CD4-positive, alpha-beta T cell (primary cell): Measurements from ENCODE around the gene CDH22. TPM values are rescaled to one million over a fixed set of nuclear protein-coding genes. Genes with fewer than 3 reads are reported as not detected.

Source experiments
- ATAC-seq: fragments of 200-7000 bp; cut with Tn5 transposase; one replicate; pipeline ENCODE4 v1.10.0; 2022; ENCODE audit warnings: mild to moderate bottlenecking; ENCODE audit not compliant: poor library complexity
- CTCF ChIA-PET: fragments of 350-600 bp; sonication (Branson Sonifier 250); formaldehyde crosslinking; loops from one replicate; lab custom pipeline; 2021; ENCODE audit warnings: antibody characterized with exemption, inconsistent platforms; lab: Charles Lee
- POLR2A ChIA-PET: fragments of 350-600 bp; sonication (Branson Sonifier 250); formaldehyde crosslinking; loops from one replicate; lab custom pipeline; 2021; ENCODE audit warnings: antibody characterized with exemption, inconsistent platforms; lab: Charles Lee
- DNase-seq, 14 experiments: peaks; one replicate each; pipeline ENCODE4 v3.0.0-alpha.2; 2013 to 2020; ENCODE audit warnings: mixed read lengths in 2 of 14
- H3K27ac ChIP-seq, 2 donors: one replicate each; pipeline versions ENCODE4 v1.5.1 to v1.7.0; 2013; ENCODE audit warnings: low read length in 2 of 2, low read depth in 1 of 2, mild to moderate bottlenecking in 1 of 2
- H3K27me3 ChIP-seq, 2 experiments: 1 replicate in 1 of 2; 2 replicates in 1 of 2; pipeline versions ENCODE4 v1.6.1 to v1.7.0; 2013; ENCODE audit warnings: low read length in 2 of 2, control low read depth in 1 of 2, mild to moderate bottlenecking in 1 of 2, moderate library complexity in 1 of 2; ENCODE audit not compliant: insufficient read depth in 2 of 2, control insufficient read depth in 1 of 2
- H3K36me3 ChIP-seq: one replicate; pipeline ENCODE4 v1.6.1; 2013; ENCODE audit warnings: low read length, control low read depth; ENCODE audit not compliant: insufficient read depth
- H3K4me1 ChIP-seq: one replicate; pipeline ENCODE4 v1.6.1; 2013; ENCODE audit warnings: low read length, control low read depth; ENCODE audit not compliant: insufficient read depth
- H3K4me3 ChIP-seq: one replicate; pipeline ENCODE4 v1.5.1; 2013; ENCODE audit warnings: mild to moderate bottlenecking, low read length, moderate library complexity
- H3K9me3 ChIP-seq, 2 experiments: 1 replicate in 1 of 2; 2 replicates in 1 of 2; pipeline versions ENCODE4 v1.6.1 to v1.7.0; 2013; ENCODE audit warnings: low read length in 2 of 2, mild to moderate bottlenecking in 2 of 2, control low read depth in 1 of 2, moderate library complexity in 1 of 2; ENCODE audit not compliant: control insufficient read depth in 1 of 2, insufficient read depth in 1 of 2
- H3K27ac Mint-ChIP-seq: one replicate; pipeline ENCODE4 v1.8.0; 2020; ENCODE audit warnings: mixed read lengths
- H3K27me3 Mint-ChIP-seq: one replicate; pipeline ENCODE4 v1.8.0; 2021; ENCODE audit warnings: mixed read lengths
- H3K36me3 Mint-ChIP-seq: one replicate; pipeline ENCODE4 v1.8.0; 2021; ENCODE audit warnings: low read depth, mixed read lengths
- H3K4me1 Mint-ChIP-seq: one replicate; pipeline ENCODE4 v1.8.0; 2021; ENCODE audit warnings: low read depth, mixed read lengths
- H3K4me3 Mint-ChIP-seq: one replicate; pipeline ENCODE4 v1.8.0; 2020; ENCODE audit warnings: mild to moderate bottlenecking, mixed read lengths
- H3K9me3 Mint-ChIP-seq: one replicate; pipeline ENCODE4 v1.8.0; 2020; ENCODE audit warnings: mixed read lengths
- intact Hi-C, 2 experiments: fragments of 100-400 bp; cut with DNase I in 1 of 2; cut with micrococcal nuclease in 1 of 2; formaldehyde crosslinking; loops; one replicate each; pipeline versions ENCODE4 v1.15.1 to v1.9.0; 2023 to 2025; cut with DNase I, micrococcal nuclease
- total RNA-seq, 174 experiments: library from RNA in 2 of 174; stranded (reverse) in 2 of 174; gene quantifications; one replicate each; pipeline ENCODE4 v1.2.3 and lab custom pipeline; 2021 to 2026
- TF ChIP-seq, protein P1 (sequence below): fragments of 200-600 bp; IDR thresholded peaks from one replicate; pipeline ENCODE4 v1.8.0; 2022; ENCODE audit warnings: antibody characterized with exemption, mild to moderate bottlenecking

Gene CDH22
- total RNA-seq, 2 experiments from 2014 or later = not detected

DNA sequence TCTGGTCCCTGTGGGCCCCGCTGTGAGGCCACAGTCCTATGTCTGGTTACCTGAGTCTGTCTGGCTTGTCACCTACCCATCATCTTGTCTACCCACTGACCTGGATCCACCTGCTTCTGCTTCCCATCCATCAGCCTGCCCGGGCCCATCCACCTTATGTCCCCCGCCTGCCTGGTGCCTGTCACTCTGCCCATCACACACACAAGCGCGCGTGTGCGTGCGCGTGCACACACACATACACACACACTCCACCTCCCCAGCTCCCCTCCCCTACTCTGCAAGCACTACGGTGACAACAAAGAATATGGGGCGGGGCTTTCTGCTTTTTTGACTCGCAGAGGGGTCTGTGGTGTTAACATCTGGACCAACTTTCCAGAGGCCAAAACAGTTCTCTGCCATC, 8.0 kb downstream of the CDH22 start:
- Histone ChIP-seq H3K36me3 (no peaks in the 10 kb centered on the region), H3K27me3 (peaks cover 9 to 17% of the 10 kb centered on the region in 2 experiments), H3K4me3 (no peak overlapping the region), H3K9me3 (no peaks in the 10 kb centered on the region), H3K4me1 (no peaks in the 10 kb centered on the region), H3K27ac (no peak overlapping the region)
- H3K36me3 Mint-ChIP-seq = no peaks in the 10 kb centered on the region
- no peak overlapping the region for H3K4me3 Mint-ChIP-seq
- no peaks in the 10 kb centered on the region for H3K9me3 Mint-ChIP-seq
- TF ChIP-seq, protein P1, sequence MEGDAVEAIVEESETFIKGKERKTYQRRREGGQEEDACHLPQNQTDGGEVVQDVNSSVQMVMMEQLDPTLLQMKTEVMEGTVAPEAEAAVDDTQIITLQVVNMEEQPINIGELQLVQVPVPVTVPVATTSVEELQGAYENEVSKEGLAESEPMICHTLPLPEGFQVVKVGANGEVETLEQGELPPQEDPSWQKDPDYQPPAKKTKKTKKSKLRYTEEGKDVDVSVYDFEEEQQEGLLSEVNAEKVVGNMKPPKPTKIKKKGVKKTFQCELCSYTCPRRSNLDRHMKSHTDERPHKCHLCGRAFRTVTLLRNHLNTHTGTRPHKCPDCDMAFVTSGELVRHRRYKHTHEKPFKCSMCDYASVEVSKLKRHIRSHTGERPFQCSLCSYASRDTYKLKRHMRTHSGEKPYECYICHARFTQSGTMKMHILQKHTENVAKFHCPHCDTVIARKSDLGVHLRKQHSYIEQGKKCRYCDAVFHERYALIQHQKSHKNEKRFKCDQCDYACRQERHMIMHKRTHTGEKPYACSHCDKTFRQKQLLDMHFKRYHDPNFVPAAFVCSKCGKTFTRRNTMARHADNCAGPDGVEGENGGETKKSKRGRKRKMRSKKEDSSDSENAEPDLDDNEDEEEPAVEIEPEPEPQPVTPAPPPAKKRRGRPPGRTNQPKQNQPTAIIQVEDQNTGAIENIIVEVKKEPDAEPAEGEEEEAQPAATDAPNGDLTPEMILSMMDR = no peak
- ChIA-PET POLR2A (no interaction called here), CTCF (no interaction called here)
- intact Hi-C loops = no loop called here
- H3K27ac Mint-ChIP-seq = no peak overlapping the region
- no peak for DNase-seq
- peaks cover 64% of the 10 kb centered on the region for H3K27me3 Mint-ChIP-seq
- ATAC-seq = no peak
- H3K4me1 Mint-ChIP-seq = no peaks in the 10 kb centered on the region

- H3K27me3 Mint-ChIP-seq = peaks cover 64% of the 10 kb centered on the region
- H3K4me1 Mint-ChIP-seq = no peaks in the 10 kb centered on the region
- CTCF ChIA-PET = no interaction called here
- no peaks in the 10 kb centered on the region for H3K9me3 Mint-ChIP-seq
- POLR2A ChIA-PET = no interaction called here
- ATAC-seq (no peak), DNase-seq (no peak)
- H3K4me1 ChIP-seq = no peaks in the 10 kb centered on the region
- H3K36me3 Mint-ChIP-seq = no peaks in the 10 kb centered on the region
- H3K4me3 Mint-ChIP-seq = no peak overlapping the region
- H3K36me3 ChIP-seq = no peaks in the 10 kb centered on the region
- H3K27ac Mint-ChIP-seq = no peak overlapping the region
- TF ChIP-seq, protein P1 = no peak
- H3K9me3 ChIP-seq = no peaks in the 10 kb centered on the region
- intact Hi-C loops = no loop called here
- no peak overlapping the region for H3K4me3 ChIP-seq
- no peak overlapping the region for H3K27ac ChIP-seq
- H3K27me3 ChIP-seq = peaks cover 19 to 20% of the 10 kb centered on the region in 2 experiments
These were observed 9.2 kb downstream of the CDH22 start for GRCh38 chr20:46299078-46299477.

DNA sequence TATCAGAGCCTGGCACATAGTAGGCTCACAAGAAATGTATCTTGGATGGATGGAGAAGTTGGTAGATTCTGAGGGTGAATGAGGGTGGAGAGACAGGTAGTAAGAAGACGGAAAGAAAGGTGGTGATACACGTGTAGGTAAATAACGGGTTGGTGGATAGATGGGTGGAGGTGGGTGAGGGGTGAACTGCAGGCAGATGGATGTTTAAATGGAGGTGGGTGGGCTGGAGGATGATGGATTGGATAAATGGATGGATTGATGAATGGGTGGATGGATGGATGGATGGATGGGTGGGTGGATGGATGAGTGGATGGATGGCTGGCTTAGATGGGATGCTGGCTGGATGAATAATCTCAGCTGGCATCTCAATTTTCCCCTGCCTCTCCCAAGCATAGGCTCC, 9.9 kb downstream of the CDH22 start:
- TF ChIP-seq, protein P1 = no peak
- H3K27me3 Mint-ChIP-seq = peaks cover 60% of the 10 kb centered on the region
- peaks cover 19 to 23% of the 10 kb centered on the region in 2 experiments for H3K27me3 ChIP-seq
- H3K36me3 ChIP-seq = no peaks in the 10 kb centered on the region
- DNase-seq = no peak
- peaks cover 0 to 5% of the 10 kb centered on the region in 2 experiments for H3K9me3 ChIP-seq
- no peak overlapping the region for H3K4me3 Mint-ChIP-seq
- no peak overlapping the region for H3K27ac Mint-ChIP-seq
- ChIA-PET POLR2A (no interaction called here), CTCF (no interaction called here)
- H3K36me3 Mint-ChIP-seq = no peaks in the 10 kb centered on the region
- ATAC-seq = no peak
- H3K4me1 Mint-ChIP-seq = no peaks in the 10 kb centered on the region
- no peak overlapping the region for H3K27ac ChIP-seq
- intact Hi-C loops = no loop called here
- no peak overlapping the region for H3K4me3 ChIP-seq
- no peaks in the 10 kb centered on the region for H3K9me3 Mint-ChIP-seq
- H3K4me1 ChIP-seq = no peaks in the 10 kb centered on the region
